Activated CD4-positive, alpha-beta memory T cell treated with anti-CD3 and anti-CD28 coated beads, Interleukin-2, amount 10 ng/mL, durations not matched to agents 7 days and 5 days (primary cell): ENCODE measurements around the gene PRELID2. TPM values are rescaled to one million over a fixed set of nuclear protein-coding genes. Genes with fewer than 3 reads are reported as not detected.
"Not testable (repeated sequence)": the region's sequence is repeated elsewhere in the genome, so short reads cannot be mapped to it uniquely, and the experiment has no call there.

Experiments
- CTCF ChIA-PET: fragments of 350-600 bp; sonication (Branson Sonifier 250); formaldehyde crosslinking; loops from one replicate; lab custom pipeline; 2021; ENCODE audit warnings: antibody characterized with exemption, inconsistent platforms; lab: Charles Lee
- POLR2A ChIA-PET: fragments of 350-600 bp; sonication (Branson Sonifier 250); formaldehyde crosslinking; loops from one replicate; lab custom pipeline; 2021; ENCODE audit warnings: antibody characterized with exemption; lab: Charles Lee
- DNase-seq: peaks from one replicate; pipeline ENCODE4 v3.0.0-alpha.2; 2020
- H3K27ac Mint-ChIP-seq: one replicate; pipeline ENCODE4 v1.8.0; 2021; ENCODE audit warnings: mild to moderate bottlenecking, mixed read lengths
- H3K27me3 Mint-ChIP-seq: one replicate; pipeline ENCODE4 v1.8.0; 2021; ENCODE audit warnings: mixed read lengths
- H3K36me3 Mint-ChIP-seq: one replicate; pipeline ENCODE4 v1.8.0; 2021; ENCODE audit warnings: low read depth, mixed read lengths
- H3K4me1 Mint-ChIP-seq: one replicate; pipeline ENCODE4 v1.8.0; 2021; ENCODE audit warnings: mixed read lengths
- H3K4me3 Mint-ChIP-seq: one replicate; pipeline ENCODE4 v1.8.0; 2021; ENCODE audit warnings: mild to moderate bottlenecking, mixed read lengths
- H3K9me3 Mint-ChIP-seq: one replicate; pipeline ENCODE4 v1.8.0; 2021; ENCODE audit warnings: mixed read lengths
- total RNA-seq, 2 experiments: library from RNA; stranded (reverse); gene quantifications; one replicate each; pipeline ENCODE4 v1.2.3, GENCODE V29; 2021

The PRELID2 gene
- total RNA-seq: 1 to 10 TPM; 4.3 to 5.2 TPM

DNA sequence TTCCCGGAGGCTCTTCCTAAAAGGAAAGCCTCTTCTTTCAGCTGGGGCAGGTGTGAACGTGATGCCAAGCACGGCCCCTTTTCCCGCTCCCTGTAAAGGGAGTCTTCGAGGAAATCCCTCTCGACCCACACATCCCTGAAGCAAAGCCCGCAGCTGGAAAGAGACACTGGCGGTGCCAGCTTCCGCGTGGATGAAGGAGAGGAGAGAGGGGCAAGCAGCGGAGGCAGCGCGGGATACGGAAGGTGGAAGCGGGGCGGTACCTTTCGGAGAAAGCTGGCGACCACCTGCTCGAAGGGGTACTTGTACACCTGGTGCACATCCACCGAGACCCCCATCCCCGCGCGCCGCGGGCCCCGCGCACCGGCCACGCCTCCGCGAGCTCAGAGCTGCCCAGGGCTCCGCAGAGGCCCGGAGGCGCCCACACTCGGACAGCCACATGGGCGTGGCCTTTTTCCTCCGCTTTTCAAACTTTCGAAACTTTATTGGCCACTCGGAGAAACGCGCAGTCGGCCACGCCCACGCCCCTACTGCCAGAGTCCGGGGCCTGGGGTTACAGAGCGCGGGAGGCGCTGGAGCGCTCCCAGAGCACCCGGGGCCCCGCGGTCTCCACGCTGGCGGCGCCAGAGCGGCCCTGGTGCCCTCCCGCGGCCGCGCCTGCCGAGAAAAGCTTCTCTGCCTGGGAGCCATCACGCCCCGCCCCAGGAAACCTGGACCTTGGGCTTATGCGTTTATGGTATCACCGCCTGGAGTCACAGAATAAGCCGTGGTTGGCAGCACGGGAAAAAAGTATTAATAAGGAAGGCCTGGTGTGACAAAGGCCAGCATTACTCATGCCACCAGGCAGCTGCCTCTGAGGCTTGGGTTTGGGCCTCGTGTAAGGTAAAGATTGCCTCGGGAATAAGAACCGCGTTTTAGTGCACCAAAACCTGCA is at the start of gene PRELID2:
TSS of gene PRELID2 (minus strand) at position 426 of the 931 bp plus-strand sequence. CDS start at position 335, 91 bp downstream.
- peaks cover 5% of the 10 kb centered on the region for H3K27me3 Mint-ChIP-seq
- no peaks in the 10 kb centered on the region for H3K36me3 Mint-ChIP-seq
- ChIA-PET CTCF (interaction anchor here (0.6 to 4.5 kb wide), 4 partner anchors 9 to 339 kb away, joined by 3 to 20 read pairs (median 4); no protein-coding TSS in a partner anchor), POLR2A (interaction anchor here (0.8 kb wide), 1 partner anchor 107 kb away, joined by 3 read pairs; no protein-coding TSS in a partner anchor)
- peaks cover 28% of the 10 kb centered on the region for H3K4me1 Mint-ChIP-seq
- H3K27ac Mint-ChIP-seq: no peak within 1 kb of the TSS
- H3K9me3 Mint-ChIP-seq: no peaks in the 10 kb centered on the region
- peak; percentile 72 for DNase-seq
- peak within 1 kb of the TSS; percentile 68 for H3K4me3 Mint-ChIP-seq

DNA sequence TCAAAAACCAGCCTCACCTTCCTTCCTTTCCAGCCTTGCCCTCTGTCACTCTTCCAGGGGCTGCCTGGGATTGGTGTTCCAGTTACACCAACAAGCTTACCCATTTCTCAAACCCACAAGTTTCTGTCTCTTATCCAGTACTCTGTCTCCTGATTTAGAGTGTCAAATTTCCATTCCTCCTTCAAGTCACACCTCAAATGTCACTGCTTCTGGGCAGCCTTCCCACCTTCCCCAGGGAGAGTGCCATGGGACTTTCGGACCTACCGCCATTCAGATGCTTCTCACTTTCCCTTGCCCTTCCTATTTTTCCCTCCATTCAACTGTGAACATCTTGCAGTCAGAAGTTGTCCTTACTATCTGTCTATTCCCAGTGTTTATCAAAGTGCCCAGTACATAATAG is 39.6 kb upstream of the PRELID2 start:
- POLR2A ChIA-PET: no interaction called here
- Mint-ChIP-seq H3K4me3 (no peak overlapping the region), H3K9me3 (peaks cover 2% of the 10 kb centered on the region), H3K4me1 (no peaks in the 10 kb centered on the region), H3K27ac (no peak overlapping the region), H3K27me3 (peaks cover 21% of the 10 kb centered on the region), H3K36me3 (no peaks in the 10 kb centered on the region)
- no peak for DNase-seq
- CTCF ChIA-PET: no interaction called here

DNA sequence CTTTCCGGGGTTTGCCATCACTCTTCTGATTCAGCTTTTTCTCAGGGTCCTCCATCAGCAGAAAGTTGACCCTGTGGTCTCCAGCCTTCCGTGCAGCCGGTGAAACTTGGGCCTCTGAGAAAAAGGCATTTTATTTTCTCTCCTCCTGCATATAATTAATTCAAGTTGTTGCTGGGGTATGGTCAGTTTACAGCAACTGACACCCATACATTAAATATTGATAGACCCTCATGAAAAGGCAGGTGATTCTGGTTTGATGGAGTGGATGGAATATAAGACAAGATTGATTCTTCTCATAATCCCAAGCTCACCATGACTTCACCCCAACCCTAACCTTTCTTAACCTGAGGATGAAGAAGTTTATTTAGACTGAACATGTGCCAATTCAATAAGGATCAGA is 37.8 kb upstream of the PRELID2 start, which contains the start of gene GRXCR2:
TSS of gene GRXCR2 (minus strand) at position 101 of the 400 bp plus-strand sequence. CDS start at position 55, 46 bp downstream.
- Mint-ChIP-seq H3K36me3 (no peaks in the 10 kb centered on the region), H3K4me3 (no peak within 1 kb of the TSS), H3K27ac (no peak within 1 kb of the TSS), H3K9me3 (no peaks in the 10 kb centered on the region), H3K27me3 (peaks cover 11% of the 10 kb centered on the region), H3K4me1 (no peaks in the 10 kb centered on the region)
- ChIA-PET CTCF (no interaction called here), POLR2A (no interaction called here)
- no peak for DNase-seq

DNA sequence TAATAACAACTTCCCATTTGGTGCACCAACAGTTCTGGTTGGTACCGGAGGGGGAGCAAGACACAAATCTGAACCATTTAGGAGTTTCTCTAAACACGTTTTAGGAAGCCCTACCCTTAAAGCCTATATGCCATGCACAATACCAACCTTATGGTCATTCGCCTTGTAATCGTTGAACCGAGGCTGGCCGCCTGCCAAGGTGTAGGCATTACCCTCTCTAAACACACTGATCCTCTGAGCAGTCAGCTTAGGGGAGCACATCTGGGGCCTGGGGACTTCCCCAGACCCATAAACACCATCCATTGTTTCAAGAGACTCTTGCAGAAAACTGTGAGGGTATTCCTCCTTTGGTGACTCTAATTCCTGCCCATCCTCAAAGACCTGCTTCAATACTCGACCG is 37.3 kb upstream of the PRELID2 start:
- H3K27ac Mint-ChIP-seq: no peak overlapping the region
- no peak overlapping the region for H3K4me3 Mint-ChIP-seq
- DNase-seq: no peak
- peaks cover 11% of the 10 kb centered on the region for H3K27me3 Mint-ChIP-seq
- ChIA-PET POLR2A (no interaction called here), CTCF (no interaction called here)
- H3K36me3 Mint-ChIP-seq: no peaks in the 10 kb centered on the region
- no peaks in the 10 kb centered on the region for H3K4me1 Mint-ChIP-seq
- H3K9me3 Mint-ChIP-seq: no peaks in the 10 kb centered on the region

DNA sequence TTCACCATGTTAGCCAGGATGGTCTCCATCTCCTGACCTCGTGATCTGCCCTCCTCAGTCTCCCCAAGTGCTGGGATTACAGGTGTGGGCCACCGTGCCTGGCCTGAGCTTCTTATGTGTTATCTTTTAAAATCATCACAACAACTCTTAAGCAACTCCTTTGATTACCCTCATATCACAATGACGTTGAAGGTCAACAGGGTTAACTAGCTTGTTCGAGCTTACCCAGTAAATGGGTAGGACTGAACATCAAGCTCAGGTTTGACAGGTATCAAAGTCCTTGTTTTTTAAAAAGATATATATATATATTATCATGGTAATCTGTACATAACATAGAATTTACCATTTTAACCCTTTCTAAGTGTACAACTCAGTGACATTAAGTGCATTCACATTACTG is 34.6 kb upstream of the PRELID2 start:
- no peak overlapping the region for H3K4me3 Mint-ChIP-seq
- H3K36me3 Mint-ChIP-seq: no peaks in the 10 kb centered on the region
- peaks cover 8% of the 10 kb centered on the region for H3K27me3 Mint-ChIP-seq
- no peaks in the 10 kb centered on the region for H3K9me3 Mint-ChIP-seq
- ChIA-PET CTCF (no interaction called here), POLR2A (no interaction called here)
- no peaks in the 10 kb centered on the region for H3K4me1 Mint-ChIP-seq
- DNase-seq: no peak
- H3K27ac Mint-ChIP-seq: no peak overlapping the region

DNA sequence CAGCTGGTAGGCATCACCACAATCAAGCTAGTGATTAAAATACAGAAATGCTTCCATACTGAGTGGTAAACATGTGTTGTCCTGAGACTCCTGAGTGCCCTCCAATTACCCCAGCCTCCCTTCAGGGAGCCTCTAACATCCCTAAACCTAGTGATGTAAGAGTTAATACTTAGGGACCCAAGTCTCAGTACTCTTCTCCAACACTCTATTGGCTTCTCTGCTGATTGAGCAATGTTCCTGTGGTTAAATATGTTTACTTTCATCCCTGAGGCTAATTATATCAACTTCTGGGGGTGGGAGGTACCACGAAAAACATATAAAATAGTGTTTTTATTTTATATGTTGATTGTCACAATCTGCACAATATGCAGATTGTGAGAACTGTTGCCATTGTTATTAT is 32.7 kb upstream of the PRELID2 start:
- Mint-ChIP-seq H3K27ac (no peak overlapping the region), H3K9me3 (no peaks in the 10 kb centered on the region), H3K4me3 (no peak overlapping the region), H3K4me1 (no peaks in the 10 kb centered on the region), H3K27me3 (peaks cover 7% of the 10 kb centered on the region), H3K36me3 (no peaks in the 10 kb centered on the region)
- no peak for DNase-seq
- ChIA-PET POLR2A (no interaction called here), CTCF (no interaction called here)

DNA sequence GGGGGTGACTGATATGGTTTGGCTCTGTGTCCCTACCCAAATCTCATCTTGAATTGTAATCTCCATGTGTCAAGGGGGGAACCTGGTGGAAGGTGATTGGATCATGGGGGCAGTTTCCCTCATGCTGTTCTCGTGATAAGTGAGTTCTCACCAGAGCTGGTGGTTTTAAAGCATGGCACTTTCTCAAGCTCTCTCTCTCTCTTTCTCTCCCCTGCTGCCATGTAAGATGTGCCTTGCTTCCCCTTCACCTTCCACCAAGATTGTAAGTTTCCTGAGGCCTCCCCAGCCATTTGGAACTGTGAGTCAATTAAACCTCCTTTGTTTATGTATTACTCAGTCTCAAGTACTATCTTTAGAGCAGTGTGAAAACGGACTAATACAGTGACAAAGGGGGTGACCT is 29.3 kb upstream of the PRELID2 start:
- H3K27ac Mint-ChIP-seq, H3K4me3 Mint-ChIP-seq, DNase-seq, POLR2A ChIA-PET, H3K4me1 Mint-ChIP-seq, H3K9me3 Mint-ChIP-seq, CTCF ChIA-PET, H3K36me3 Mint-ChIP-seq: not testable (repeated sequence)
- H3K27me3 Mint-ChIP-seq: peaks cover 15% of the 10 kb centered on the region

DNA sequence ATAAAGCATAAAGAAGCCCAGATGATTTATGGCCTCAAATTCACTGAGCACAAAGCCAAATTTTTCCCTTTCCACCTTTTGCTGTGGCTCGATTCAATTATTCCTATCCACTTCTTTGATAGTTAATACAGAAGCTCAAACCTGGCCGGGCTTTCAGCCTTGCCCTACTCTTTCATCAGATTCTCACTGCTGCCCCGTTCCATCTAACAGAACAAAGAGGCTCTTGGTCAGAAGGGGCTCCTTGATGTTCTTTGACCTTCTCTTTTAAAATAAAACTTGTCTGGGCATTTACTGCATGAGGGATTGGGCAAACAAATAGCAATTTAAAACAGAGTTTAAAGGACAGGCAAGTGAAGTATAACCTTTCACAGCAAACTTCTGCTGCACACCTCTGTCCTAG is 27.9 kb upstream of the PRELID2 start:
- H3K36me3 Mint-ChIP-seq: no peaks in the 10 kb centered on the region
- no peaks in the 10 kb centered on the region for H3K4me1 Mint-ChIP-seq
- DNase-seq: no peak
- peaks cover 15% of the 10 kb centered on the region for H3K27me3 Mint-ChIP-seq
- ChIA-PET POLR2A (no interaction called here), CTCF (no interaction called here)
- H3K4me3 Mint-ChIP-seq: no peak overlapping the region
- H3K27ac Mint-ChIP-seq: no peak overlapping the region
- no peaks in the 10 kb centered on the region for H3K9me3 Mint-ChIP-seq

DNA sequence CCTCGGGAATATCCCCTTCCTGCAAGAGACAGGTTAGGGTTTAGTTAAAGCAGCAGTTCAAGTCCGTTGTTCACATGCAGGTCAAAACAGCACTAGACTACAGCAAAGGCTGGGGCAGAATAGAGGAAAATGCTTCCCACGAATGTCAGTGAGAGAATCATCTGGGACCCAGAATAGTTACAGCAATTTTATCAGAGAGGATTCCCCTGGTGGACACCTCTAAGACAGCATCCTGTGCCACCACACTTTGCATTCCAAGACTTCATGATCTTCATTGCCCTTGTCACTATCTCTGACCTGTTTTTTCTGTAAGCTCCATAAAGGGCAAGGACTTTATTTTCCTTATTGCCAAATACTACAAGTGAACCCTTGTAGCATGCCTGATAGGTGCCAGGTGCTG is 24.8 kb upstream of the PRELID2 start:
- POLR2A ChIA-PET: no interaction called here
- DNase-seq: no peak
- H3K27ac Mint-ChIP-seq: no peak overlapping the region
- peaks cover 19% of the 10 kb centered on the region for H3K27me3 Mint-ChIP-seq
- CTCF ChIA-PET: no interaction called here
- no peak overlapping the region for H3K4me3 Mint-ChIP-seq
- H3K4me1 Mint-ChIP-seq: no peaks in the 10 kb centered on the region
- H3K36me3 Mint-ChIP-seq: no peaks in the 10 kb centered on the region
- H3K9me3 Mint-ChIP-seq: no peaks in the 10 kb centered on the region

DNA sequence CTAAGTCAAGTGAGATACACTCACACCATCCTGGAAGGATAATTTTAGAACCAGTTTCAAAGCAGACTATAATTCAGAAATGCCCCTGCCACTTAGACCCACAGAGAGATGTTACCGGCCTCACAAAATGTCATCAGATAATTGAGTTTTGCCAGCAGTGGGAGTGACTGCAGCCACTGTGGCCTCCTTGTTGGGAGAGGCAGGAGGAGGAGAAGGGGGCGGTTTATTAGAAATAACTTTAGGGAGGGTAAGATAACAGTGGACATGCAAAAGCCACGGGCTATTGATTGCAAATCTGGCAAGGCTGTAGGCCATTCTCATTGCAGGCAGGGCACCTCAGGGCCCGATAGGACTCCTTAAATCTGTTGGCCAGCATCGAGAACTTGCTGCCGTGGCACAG is 24.3 kb upstream of the PRELID2 start:
- ChIA-PET CTCF (no interaction called here), POLR2A (no interaction called here)
- Mint-ChIP-seq H3K36me3 (no peaks in the 10 kb centered on the region), H3K27me3 (peaks cover 18% of the 10 kb centered on the region), H3K9me3 (no peaks in the 10 kb centered on the region), H3K4me3 (no peak overlapping the region), H3K27ac (no peak overlapping the region), H3K4me1 (no peaks in the 10 kb centered on the region)
- no peak for DNase-seq

DNA sequence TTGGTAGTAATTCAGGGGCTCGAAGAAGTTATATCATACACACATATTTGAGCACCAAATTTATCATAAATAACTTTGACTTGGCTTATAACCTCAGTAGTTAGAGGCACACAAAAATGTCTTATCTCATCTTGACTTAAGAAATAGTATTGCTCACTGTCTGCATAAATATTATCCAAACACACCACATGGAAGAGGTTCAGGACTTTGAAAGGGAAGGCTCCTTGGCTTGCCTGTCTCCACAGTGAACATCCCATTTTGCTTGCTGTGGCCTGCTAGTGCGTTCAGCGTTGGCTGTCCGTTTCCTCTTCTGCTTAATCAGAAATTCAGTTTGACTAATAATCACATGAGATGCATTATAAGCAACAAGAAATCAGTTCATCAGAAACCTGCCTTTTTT is 23.8 kb upstream of the PRELID2 start:
- no peak overlapping the region for H3K4me3 Mint-ChIP-seq
- H3K9me3 Mint-ChIP-seq: no peaks in the 10 kb centered on the region
- no peak for DNase-seq
- CTCF ChIA-PET: no interaction called here
- no peaks in the 10 kb centered on the region for H3K4me1 Mint-ChIP-seq
- no peaks in the 10 kb centered on the region for H3K36me3 Mint-ChIP-seq
- H3K27me3 Mint-ChIP-seq: peaks cover 17% of the 10 kb centered on the region
- POLR2A ChIA-PET: no interaction called here
- H3K27ac Mint-ChIP-seq: no peak overlapping the region

DNA sequence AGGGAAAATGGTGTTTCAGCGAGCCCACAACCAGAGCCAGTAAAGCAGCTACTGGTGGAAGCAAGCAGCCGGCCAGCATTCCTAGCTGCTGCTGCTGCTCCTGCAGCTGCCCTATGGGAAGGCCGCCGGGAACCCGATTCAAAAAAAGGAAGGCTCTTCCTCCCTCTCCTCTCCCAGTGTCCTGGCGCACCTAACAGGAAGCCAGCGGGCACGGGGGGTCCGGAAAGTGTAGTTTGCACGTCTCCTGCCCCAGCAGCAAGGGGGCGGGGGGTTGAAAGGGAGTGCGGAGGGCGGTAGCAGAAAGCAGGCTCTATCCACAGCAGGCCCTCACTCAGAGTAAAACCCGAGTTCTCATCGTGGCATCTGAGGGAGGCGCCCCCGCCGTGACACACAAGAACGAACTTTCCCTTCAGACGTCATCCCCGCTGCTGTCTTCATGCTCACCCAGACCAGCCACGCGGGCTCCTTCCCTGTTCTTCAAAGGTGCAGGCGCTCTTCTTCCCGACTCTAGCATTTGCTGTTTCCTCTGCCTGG is 21.2 kb upstream of the PRELID2 start:
- ChIA-PET POLR2A (no interaction called here), CTCF (interaction anchor here (0.5 to 1.2 kb wide), 2 partner anchors 10 to 277 kb away, joined by 3 read pairs; no protein-coding TSS in a partner anchor)
- no peaks in the 10 kb centered on the region for H3K4me1 Mint-ChIP-seq
- H3K27me3 Mint-ChIP-seq: peaks cover 14% of the 10 kb centered on the region
- no peak overlapping the region for H3K4me3 Mint-ChIP-seq
- no peaks in the 10 kb centered on the region for H3K9me3 Mint-ChIP-seq
- no peak overlapping the region for H3K27ac Mint-ChIP-seq
- DNase-seq: no peak
- no peaks in the 10 kb centered on the region for H3K36me3 Mint-ChIP-seq

DNA sequence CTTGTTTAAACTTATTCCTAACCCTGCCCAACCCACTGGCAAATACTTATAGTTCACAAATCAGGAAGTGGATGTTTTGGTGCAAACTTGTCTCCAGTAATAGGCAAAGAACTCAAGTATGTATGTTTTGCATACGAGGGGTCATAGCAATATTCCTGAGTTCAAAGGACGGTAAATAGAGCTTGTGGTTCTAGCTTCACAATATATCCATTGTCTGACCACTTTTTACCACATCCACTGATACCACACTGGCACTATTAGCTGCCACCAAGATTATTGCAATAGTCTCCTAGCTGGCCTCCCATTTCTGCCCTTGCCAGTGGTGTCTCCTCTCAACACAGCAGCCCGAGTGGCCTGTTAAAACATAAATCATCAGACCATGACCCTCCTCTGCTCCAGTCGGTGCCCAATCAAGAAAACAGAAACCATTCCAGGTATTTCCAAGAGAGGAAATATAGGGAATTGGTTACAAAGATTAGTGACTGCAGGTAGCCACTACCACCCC is 20.7 kb upstream of the PRELID2 start:
- H3K27me3 Mint-ChIP-seq: peaks cover 9% of the 10 kb centered on the region
- H3K27ac Mint-ChIP-seq: no peak overlapping the region
- H3K4me3 Mint-ChIP-seq: no peak overlapping the region
- no peak for DNase-seq
- no peaks in the 10 kb centered on the region for H3K4me1 Mint-ChIP-seq
- no peaks in the 10 kb centered on the region for H3K9me3 Mint-ChIP-seq
- POLR2A ChIA-PET: no interaction called here
- CTCF ChIA-PET: interaction anchor here (0.5 to 1.2 kb wide), 2 partner anchors 9 to 278 kb away, joined by 3 read pairs; no protein-coding TSS in a partner anchor
- H3K36me3 Mint-ChIP-seq: no peaks in the 10 kb centered on the region
